Activated CD4-positive, alpha-beta memory T cell treated with anti-CD3 and anti-CD28 coated beads for 36 hours (primary cell): ENCODE results near the gene GJA4. TPM values are rescaled to one million over a fixed set of nuclear protein-coding genes. Genes with fewer than 3 reads are reported as not detected.

Experiments
- total RNA-seq, 2 experiments: library from RNA; stranded (reverse); gene quantifications; one replicate each; pipeline ENCODE4 v1.2.3, GENCODE V29; 2021

Gene GJA4
- total RNA-seq, 2 experiments from 2014 or later, result not detected

Other genes starting within 250 kb of the GJA4 start
- not detected for gene GJB5, start 38.0 kb upstream of the GJA4 start, total RNA-seq
- gene GJB4, start 33.3 kb upstream of the GJA4 start, total RNA-seq, result not detected
- gene GJB3, start 11.8 kb upstream of the GJA4 start, total RNA-seq, result not detected
- 10 to 100 TPM; 46.5 to 46.7 TPM for gene SMIM12, start 66.8 kb downstream of the GJA4 start, total RNA-seq
- under 1 TPM; 0.82 to 0.88 TPM for gene DLGAP3, start 136.7 kb downstream of the GJA4 start, total RNA-seq
- 10 to 100 TPM; 26.5 to 28.8 TPM for gene TMEM35B, start 192.3 kb downstream of the GJA4 start, total RNA-seq
- 10 to 100 TPM; 16.3 to 18.0 TPM for gene ZMYM6, start 238.9 kb downstream of the GJA4 start, total RNA-seq